Measurements from ENCODE around the gene ZNF302. TPM values are rescaled to one million over a fixed set of nuclear protein-coding genes. Genes with fewer than 3 reads are reported as not detected.
"Not testable (repeated sequence)": the region's sequence is repeated elsewhere in the genome, so short reads cannot be mapped to it uniquely, and the experiment has no call there.

Gene ZNF302
- polyA plus RNA-seq, 1 donor = 43.4 TPM

DNA sequence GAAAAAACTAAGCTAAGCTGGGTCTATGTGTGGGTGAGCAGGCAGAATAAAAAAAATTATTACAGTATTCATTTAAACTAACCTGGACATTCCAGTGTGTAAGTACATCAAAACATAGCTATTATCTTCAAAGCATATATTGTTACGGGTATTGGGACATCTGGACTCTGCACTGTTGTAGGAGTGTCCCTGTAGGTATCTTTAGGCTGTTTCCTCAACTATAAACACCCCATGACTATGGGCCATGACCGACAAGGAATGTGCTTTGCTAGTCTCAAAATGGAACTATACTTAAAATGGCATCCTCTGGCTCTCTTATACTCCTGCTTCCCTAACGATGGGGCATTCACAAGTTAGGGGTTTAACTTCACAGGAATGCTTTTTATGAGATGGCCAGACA lies 3.9 kb upstream of the ZNF302 start:
- DNase-seq = no peak

- DNase-seq = no peak
Observed at GRCh38 chr19:34675250-34675649, 2.2 kb upstream of the ZNF302 start.

DNA sequence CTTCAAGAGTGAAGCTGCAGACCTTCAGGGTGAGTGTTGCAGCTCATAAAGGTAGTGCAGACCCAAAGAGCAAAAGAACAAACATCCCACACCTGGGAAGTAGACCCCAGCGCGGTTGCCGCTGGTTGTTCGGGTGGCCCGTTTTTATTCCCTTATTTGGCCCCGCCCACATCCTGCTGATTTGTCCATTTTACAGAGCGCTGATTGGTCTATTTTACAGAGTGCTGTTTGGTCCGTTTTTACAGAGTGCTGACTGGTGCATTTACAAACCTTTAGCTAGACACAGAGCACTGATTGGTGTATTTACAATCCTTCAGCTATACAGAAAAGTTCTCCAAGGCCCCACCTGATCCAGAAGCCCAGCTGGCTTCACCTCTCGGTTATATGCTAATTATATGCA lies 1.6 kb upstream of the ZNF302 start:
- no peak for DNase-seq

DNA sequence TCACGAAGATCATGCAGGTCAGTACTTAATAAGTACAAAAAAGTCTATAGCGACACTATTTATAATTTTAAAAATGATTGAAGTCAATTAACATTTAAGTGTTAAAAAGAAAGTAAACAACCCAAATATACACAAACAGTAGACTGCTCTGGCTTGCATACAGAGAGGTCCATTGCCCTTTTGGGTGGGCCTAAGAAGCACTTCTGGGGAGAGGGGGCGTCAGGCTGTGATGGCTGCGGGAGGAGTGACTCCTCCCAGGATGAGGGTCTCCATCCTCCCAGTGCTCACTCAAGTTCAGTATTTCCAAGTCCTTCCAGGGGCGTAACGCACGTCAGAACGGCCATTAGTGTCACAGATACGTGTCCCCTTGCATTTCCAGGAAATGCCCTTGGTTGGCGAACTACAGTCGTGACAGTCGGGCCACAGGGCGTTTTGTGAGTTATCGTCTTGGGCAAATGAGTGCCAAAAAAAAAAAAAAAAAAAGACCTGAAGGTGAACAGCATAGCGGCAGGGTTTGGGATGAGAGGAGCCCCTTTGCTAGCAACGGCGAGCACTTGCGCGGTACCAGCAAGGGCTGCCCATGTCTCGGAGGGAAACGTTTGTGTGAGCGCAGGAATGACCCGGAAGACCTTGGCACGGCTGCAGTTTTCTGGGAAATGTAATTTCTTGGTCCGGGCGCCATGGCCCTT lies 637 bp upstream of the ZNF302 start, which contains the start of gene SCGB2B2:
SCGB2B2 (minus strand) TSS at position 463 of the 689 bp plus-strand sequence. CDS start 82,596 bp downstream, outside the sequence.
- no peak for DNase-seq

- DNase-seq = no peak
Observed at GRCh38 chr19:34678085-34678412, 571 bp downstream of the ZNF302 start.

DNA sequence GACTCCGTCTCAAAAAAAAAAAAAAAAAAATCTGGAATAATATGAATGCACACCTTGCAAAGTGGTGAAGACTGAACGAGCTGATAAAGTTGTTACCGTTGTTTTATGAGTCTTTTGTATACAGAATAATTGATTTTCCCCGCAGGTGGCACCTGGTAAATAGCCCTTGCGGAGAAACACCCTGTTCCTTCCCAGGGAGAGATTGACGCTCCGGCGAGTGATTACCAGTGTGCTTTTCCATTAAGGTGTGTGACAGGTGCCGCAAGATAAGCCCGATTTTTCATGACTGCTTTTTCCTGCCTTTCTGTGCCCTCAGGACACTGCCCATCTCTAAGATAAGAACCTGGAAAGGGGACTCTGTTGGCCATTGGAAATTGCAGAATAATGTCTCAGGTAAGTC lies 943 bp downstream of the ZNF302 start:
- DNase-seq = no peak

DNA sequence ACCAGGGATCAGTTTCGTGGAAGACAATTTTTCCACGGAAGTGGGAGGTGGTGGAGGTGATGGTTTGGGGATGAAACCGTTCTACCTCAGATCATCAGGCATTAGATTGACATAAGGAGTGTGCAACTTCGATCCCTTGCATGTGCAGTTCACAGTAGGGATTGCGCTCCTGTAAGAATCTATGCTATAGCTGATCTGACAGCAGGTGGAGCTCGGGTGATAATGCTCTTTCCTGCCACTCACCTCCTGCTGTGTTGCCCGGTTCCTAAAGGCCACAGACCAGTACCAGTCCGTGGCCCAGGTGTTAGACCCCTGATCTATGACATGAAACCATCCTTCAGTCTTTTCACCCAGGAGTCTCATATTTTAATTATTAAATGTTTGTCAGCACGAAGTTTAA lies 4.0 kb downstream of the ZNF302 start:
- DNase-seq = no peak

- not testable (repeated sequence) for DNase-seq
Observed at GRCh38 chr19:34685266-34685665, 7.8 kb downstream of the ZNF302 start.

DNA sequence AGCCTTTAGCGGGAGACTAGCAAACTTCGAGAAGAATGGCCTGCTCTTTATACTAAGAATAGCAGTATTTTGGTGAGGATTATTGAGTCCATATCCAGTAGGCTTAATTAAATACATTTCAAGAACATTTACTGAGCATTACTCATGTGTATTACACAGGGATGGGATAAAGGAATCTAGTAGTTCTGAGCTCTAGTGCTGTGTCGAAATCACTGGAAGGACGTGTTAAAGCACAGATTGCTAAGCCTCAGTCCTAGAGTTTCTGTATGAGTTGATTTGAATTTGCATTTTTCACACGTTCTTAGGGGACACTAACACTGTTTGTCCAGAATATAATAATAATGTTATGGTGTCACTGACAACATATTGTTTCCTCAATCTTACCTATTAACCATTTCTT lies 9.0 kb downstream of the ZNF302 start:
- no peak for DNase-seq

GRCh38 chr19:34687348-34687747 lies 9.9 kb downstream of the ZNF302 start:
- no peak for DNase-seq

DNA sequence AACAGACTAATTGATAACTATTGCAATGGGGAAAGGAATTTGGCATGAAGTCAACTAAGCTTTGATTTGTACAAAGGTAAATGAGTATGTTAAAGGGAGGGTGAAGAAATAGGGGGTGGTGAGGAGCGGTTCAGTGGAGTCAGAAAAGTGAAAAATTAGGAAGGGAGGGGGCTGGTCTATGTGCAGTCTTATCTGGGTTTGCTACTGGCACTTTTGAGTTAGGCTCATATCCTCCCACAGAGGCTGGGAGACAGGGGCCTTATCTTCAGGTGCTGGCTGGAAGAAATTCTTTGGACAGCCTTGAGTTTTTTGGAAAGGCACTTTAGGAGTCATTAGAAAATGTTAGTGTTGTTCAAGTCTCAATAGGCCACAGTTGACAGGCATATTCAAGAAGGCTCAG lies 11.1 kb downstream of the ZNF302 start:
- no peak for DNase-seq

GRCh38 chr19:34690372-34690771 lies 12.9 kb downstream of the ZNF302 start:
- DNase-seq = no peak

DNA sequence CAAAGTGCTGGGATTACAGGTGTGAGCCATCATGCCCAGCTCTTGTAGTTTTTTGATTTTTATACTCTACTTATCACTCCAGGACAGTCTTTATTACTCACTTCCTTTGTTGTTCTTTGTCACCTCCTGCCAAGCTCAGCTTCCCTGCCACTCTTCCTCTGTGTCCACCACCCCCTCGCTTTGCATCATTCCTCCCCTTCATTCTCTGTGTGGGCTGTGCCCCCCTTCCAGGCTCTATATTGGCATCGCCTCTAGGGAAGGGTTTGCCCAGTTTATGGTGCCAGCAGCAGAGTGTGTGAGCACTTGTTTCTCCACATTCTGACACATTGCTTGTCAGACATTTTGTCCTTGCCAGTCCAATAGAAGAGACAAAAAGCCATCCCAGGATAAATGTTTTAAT lies 15.1 kb downstream of the ZNF302 start:
- DNase-seq = no peak

- DNase-seq = no peak
Observed at GRCh38 chr19:34707661-34708060, 30.2 kb downstream of the ZNF302 start.

- no peak for DNase-seq
Observed at GRCh38 chr19:34711890-34712289, 34.4 kb downstream of the ZNF302 start.

DNA sequence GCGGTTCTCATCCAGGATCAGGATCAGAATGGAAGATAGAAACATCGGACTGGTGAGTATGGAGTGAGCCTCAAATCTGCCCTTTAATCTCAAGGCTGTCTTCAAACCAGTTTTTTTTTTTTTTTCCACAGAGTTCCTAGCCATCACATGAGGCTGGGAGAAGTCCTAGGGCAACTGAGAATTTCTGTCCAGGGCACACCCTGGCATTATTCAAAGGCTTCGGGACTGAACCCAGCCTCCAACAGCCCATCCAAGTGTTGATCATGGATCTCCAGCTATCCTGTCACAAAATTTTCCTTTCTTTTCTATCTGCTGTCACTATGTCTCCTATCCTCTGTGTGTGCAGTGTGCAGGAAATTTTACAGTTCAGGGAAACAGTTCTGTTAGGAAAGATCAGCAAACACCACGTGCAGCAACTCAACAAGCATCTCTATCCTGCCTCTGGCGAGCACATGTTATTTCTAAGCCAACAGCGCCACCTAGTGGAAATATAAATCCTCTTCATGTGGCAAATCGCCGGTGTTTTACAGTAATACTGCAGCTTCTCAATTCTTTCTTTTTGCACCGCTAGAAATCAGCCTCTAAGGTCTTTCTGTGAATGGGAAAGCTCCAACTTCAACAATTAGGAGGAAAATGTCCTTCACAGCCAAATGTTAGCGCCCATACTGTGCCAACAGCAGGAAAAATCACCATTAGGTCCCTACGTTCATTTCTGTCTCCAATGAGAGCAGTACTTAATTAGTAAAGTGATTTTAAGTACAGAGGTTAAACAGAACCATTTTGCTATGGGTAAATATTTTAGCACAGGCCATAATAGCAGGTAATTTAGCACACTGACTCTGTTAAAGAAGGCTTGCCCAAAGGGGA lies 35.1 kb downstream of the ZNF302 start:
- peak; percentile 42 for DNase-seq

DNA sequence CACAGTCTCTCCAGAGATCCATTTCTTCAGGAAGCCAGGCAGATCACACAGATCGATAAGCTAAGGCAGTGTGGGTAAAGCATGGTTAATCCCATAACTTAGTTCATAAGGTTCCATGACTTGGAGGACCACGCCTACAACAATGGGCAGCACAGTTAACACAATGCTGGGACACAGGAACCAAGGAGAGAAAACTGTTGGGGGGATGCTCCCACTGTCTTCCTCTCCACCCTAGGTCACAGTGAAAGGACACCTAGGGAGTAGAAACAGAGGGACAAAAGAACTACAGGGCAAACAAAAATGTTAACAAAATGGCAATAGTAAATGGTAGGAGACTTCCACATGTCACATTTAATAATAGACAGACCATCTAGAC lies 35.8 kb downstream of the ZNF302 start:
- DNase-seq = no peak

- no peak for DNase-seq
Observed at GRCh38 chr19:34715357-34715756, 37.9 kb downstream of the ZNF302 start.

GRCh38 chr19:34722353-34722752 lies 44.9 kb downstream of the ZNF302 start:
- DNase-seq = no peak

- no peak for DNase-seq
Observed at GRCh38 chr19:34725400-34725799, 47.9 kb downstream of the ZNF302 start.

DNA sequence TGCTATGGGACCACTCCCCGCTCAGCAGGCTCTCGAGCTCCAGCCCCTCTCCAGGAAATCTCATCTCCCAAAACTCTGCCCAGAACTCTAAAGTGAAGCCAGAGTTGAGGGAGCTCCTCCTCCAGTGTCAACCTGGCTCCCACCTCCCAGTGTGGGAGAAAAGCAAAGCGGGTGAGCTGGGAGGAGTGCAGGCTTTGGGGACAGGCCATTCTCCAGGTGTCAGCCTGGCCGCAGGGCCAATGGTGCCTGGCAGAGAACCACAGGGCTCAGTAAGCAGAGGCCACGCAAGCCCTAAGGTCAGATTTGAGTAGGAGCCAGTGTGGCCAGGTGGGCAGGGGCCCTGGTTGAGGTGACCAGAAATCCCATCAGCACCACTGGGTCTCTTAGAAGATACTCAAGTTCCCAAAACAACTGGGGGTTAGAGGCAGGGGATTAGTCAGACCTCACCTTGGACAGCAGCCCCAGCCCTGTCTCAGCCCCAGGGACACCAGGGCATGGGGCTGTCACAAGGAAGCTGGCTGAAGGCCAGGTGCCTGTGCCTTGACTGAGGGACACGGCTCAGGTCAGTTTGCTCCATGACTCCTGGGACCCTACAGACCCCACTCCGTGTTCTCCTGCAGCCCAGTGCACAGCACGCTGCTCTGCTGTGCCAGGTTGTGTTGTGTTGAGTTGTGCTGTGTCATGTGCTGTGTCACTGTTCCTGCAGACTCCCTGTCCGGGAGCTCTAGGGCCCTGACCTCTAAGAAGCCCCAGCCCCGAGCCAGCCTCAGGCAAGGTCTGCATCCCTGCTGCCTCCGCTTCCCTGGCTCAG lies 53.7 kb downstream of the ZNF302 start:
- DNase-seq = no peak

DNA sequence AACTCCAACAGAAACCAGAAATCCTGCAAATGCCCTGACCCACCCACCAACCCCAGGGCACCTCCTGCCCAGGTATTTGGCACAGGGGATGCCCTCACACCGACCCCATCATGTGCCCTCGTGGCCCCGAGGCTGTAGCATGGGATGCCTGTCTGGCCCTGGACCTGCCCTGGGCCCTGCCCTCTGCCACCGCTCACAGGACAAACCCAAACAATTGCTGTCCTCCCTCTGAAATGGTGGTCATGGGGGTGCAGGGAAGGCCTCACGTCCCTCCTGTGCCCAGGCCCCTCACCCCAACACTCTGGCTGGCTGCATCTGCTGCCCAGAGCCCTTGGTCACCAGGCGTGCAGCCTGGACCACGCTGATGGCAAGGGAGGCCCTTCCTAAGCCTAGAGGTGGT lies 54.5 kb downstream of the ZNF302 start:
- no peak for DNase-seq

GRCh38 chr19:34732612-34733211 lies 55.2 kb downstream of the ZNF302 start:
- peak; percentile 3 for DNase-seq
